Stimulated activated CD8-positive, alpha-beta memory T cell treated with anti-CD3 and anti-CD28 coated beads, Interleukin-7, amount 100 ng/mL, for 4 hours (primary cell): ENCODE results near the gene ALOX5.
"Not testable (repeated sequence)": the region's sequence is repeated elsewhere in the genome, so short reads cannot be mapped to it uniquely, and the experiment has no call there.

Source experiments
- DNase-seq, 2 donors: peaks; one replicate each; pipeline ENCODE4 v3.0.0-alpha.2; 2020; ENCODE audit warnings: low read depth in 2 of 2

ALOX5 gene

DNA sequence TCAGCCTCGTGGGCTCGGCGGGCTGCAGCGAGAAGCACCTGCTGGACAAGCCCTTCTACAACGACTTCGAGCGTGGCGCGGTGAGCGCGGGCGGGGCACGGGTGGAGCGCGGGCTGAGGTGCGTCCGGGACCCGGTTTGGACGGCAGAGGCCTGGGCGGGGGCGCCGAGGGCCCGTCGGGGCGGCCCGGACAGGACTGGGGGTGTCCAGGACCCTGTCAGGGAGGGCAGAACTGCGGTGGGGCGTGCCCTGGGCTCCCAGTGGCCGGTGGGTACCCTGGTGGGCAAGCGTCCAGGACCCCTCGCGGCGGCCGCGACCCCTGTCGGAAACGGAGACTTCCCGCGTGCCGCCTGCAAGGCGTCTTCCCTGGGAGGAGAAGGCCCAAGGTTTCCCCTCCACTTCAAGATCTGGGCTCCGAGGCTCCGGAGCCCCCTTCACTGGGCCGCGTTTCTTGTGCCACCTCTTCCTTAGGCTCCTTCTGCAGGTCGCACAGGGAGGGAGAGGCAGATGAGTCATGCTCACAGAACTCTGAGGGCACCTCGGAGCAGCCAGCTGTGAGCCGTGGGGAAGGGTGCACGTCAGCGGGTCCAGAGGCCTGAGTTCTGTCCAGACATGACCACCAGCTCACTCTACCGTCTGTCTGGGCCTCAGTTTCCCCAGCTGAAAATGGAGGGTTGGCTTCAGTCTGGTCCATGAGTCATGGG is 485 bp downstream of the ALOX5 start:
- no peak for DNase-seq

DNA sequence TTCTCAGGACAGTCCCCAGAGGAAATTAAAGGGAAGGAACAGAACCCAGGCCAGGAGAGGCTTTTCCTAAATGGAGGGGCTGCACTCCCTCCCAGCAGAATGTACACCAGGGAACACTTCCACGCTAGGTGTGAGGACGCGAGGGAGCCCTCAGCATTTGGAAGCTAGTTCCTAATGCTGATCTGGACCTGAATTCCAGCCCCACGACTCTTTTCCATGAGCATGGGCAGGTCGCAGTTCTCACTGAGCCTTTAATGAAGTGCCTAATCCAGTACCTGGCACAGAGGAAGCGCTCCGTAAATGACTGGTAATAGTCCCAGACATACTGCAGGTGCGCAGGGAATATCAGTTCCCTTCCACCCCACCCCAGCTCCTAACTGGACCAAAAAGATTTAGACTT is 1.1 kb downstream of the ALOX5 start:
- no peak for DNase-seq

DNA sequence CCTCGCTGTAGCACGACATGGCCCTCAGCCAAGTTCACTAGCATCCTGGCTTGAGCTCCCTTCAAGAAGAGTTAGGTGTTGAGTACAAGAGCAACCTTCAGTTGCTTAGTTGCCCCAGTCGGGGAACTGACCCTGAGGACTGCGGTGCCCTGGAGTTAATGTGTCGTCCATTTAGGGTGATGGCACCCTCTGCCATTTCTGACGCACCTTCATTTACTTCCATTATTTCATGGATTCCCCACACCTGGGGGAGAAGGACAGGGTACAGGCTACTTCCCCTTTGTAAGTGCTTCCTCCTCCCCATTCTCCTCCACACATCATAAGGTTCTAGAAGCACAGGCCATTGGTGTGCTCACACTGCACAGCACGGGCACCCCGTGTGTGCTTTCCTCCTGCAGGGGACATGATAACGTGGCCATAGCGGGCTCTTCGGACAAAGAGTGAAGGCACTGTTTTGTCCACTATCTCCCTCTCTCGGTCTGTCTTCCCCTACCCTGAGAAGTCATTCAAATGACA is 1.8 kb downstream of the ALOX5 start:
- no peak for DNase-seq

DNA sequence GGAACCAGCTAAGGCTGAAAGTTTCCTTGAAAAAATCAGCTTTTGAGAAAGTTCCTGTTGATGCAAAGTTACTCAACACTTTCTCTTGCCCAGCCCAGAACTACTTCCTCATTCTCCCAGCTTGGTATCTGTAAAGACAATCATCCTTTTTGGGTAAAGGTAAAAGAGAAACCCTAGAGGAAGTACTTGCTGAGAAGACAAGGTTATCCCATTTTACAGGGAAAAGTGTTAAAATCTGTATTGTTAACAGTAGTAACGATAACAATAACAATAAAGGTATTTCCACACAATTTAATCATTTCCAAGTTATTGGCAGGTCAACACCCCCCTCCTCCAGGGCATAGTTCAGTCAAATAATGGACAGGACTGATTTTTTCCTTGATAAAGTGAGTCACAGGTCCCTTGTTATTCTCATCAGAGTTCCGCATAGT is 2.4 kb downstream of the ALOX5 start:
- no peak for DNase-seq

- no peak for DNase-seq
Observed at GRCh38 chr10:45377321-45377720, 3.3 kb downstream of the ALOX5 start.

DNA sequence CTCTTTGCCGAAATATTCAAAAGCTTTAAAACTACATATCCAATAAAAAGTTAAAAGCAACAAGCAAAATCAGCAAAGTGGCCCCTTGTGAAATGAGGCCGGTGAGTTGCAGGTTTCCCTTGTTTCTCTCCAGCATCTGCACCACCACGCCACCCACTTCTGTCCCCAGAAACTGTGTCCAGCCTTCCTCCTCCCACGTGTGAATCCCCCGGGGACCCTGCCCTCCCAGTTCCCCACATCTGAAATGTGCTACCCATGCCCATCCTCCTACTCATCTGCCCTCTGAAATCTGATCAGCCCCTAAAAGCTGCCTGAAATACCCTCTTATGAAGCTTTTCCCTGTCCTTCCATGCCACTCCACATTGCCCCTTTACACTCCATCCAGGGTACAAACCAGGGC is 3.8 kb downstream of the ALOX5 start:
- DNase-seq = no peak

DNA sequence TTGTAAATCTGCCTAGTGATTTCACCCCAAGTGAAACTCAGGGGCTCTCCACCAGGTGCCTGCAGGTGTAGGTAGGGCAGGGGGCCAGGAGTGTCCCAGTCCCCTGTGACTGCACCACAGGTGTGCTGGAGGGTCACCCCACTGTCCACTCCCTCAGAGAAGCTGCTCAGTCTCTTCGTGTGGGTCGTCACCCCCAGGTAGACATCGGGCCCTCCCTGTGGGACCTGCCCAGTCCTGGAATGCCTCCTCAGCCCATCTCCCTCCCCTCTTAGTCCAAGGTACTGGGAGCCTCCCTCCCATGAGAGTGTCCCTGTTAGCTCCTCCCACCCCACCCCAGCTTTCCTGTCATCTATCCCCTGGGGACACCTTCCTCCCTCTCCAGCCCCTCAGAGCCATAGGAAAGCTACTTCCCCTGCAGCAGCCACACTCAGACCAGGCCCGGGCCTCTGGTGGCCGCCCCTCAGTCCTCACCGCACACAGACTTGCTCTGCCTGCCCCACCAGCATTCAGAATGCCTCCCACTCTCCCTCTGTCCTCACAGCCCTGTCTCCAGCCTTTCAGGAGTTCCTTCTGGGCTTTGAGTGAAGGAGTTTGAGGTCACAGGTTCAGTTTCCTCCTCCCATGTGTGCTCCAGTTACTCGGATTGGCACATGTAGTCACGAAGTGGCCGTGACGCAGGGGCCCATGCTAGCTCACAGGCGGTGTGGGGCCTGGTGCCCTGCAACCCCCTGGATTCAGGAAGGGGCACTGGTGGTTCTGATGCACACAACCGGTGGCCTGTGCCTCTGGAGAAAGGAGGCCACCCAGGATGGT is 5.1 kb downstream of the ALOX5 start:
- no peak for DNase-seq

- no peak for DNase-seq
Observed at GRCh38 chr10:45379891-45380540, 6.0 kb downstream of the ALOX5 start.

DNA sequence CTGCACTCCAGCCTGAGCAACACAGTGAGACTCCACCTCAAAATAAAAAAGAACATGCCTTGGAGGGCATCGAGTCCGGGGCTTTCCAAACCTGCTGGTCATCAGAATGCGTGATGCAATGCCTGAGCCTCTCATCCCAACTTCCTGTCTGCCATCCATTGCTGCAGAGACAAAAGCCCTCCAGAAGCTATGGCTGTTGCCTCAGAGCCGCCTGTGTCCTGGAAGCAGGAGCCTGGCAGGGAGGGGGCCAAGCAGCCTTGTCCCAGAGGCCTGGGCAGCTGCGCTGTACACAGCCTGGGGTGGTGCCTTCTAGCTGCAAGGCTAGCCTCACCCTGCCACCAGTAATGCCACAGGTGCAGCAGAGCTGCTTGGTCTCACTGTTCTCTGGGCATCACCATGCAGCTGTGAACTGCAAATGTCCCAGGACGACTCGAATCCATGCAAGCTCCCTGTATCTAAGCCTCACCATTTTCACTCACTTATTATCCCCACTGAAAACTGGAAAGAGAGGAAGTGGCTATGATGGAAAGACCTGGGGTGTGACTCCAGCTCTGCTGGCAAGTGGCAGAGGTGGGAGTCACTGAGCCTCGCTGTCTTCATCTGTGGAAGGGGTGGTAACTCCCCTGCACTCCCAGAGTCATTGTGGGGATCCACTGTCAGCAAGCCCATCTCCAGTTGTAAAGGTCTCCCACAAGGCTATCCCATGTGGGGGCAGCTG is 7.0 kb downstream of the ALOX5 start:
- no peak for DNase-seq

GRCh38 chr10:45382591-45382990 is 8.6 kb downstream of the ALOX5 start:
- no peak for DNase-seq

GRCh38 chr10:45383682-45384330 is 9.8 kb downstream of the ALOX5 start:
- DNase-seq = no peak

DNA sequence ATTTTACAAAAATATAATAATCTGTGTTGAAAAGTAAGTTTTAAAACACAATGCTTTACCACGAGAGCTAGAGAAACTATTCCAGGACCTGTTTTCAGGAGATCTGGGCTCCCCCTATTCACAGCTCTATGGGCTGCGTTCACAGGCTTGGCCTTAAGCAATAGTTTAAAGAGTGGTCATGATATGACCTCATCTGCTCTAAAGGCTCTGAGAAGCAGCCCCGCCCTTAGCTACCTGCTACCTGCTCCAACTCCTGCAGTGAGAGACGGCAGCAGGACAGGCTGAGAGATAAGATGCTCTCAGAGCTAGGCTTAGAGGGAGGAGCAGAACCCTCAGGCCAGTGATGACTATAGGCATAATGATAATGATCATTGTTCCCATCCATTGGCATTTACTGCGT is 12.6 kb downstream of the ALOX5 start:
- no peak for DNase-seq

- DNase-seq = no peak
Observed at GRCh38 chr10:45387096-45387893, 13.3 kb downstream of the ALOX5 start.

DNA sequence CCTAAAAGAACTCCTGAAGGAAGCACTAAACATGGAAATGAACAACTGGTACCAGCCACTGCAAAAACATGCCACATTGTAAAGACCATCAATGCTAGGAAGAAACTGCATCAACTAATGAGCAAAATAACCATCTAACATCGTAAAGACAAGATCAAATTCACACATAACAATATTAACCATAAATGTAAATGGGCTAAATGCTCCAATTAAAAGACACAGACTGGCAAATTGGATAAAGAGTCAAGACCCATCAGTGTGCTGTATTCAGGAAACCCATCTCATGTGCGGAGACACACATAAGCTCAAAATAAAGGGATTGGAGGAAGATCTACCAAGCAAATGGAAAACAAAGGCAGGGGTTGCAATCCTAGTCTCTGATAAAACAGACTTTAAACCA is 15.7 kb downstream of the ALOX5 start:
- not testable (repeated sequence) for DNase-seq

GRCh38 chr10:45391636-45392035 is 17.6 kb downstream of the ALOX5 start:
- not testable (repeated sequence) for DNase-seq

- DNase-seq = no peak
Observed at GRCh38 chr10:45395554-45395953, 21.5 kb downstream of the ALOX5 start.

DNA sequence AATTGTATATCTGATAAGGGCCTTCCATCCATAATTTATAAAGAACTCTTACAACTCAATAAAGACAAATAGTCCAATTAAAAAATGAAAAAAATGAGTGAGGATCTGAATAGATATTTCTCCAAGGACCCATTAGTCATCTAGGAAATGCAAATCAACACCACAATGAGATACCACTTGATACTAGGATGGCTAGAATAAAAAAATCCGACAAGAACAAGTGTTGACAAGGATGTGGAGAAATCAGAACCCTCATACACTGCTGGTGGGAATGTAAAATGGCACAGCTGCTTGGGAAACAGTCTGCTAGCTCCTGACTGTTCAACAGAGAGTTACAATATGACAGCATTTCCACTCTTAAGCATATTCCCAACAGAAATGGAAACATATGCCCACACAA is 24.6 kb downstream of the ALOX5 start:
- DNase-seq = no peak

DNA sequence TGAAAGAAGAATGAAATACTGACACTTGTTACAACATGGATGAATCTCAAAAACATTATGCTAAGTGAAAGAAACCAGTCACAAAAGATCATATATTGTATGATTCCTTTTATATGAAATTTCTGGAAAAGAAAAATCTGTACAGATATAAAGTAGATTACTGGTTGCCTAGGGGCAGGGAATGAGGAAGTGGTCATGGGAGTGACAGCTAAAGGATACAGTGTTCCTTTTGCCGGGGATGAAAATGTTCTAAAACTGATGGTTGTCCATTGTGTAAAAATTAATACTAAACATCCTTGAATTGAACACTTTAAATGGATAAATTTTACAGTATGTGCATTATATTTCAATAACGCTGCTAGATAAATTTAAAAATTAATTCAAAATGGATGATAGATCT is 25.1 kb downstream of the ALOX5 start:
- DNase-seq = no peak

DNA sequence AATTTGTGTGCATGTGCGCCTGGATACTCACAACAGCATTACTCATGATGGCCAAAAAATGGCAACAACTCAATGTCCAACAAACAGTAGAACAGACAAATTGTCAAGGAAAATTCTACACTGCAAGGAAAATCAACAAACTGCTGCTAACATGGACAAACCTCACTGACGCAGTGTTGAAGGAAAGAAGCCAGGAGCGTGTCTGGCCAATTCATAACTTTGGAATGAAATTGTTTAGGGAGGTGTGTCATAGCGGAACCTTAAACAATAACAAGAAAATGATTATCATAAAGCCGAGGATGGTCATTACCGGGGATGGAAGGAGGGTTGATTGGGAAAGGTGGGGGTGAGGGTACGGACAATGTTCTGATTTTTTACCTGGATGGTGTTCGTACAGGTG is 29.1 kb downstream of the ALOX5 start:
- DNase-seq = no peak

GRCh38 chr10:45404087-45404769 is 30.2 kb downstream of the ALOX5 start:
- DNase-seq = no peak
